Mesothelial cell of epicardium (in vitro differentiated cells): ENCODE results near the gene ACKR1. TPM values are rescaled to one million over a fixed set of nuclear protein-coding genes. Genes with fewer than 3 reads are reported as not detected.

Experiments
- DNase-seq, 2 experiments: peaks; one replicate each; pipeline ENCODE4 v3.0.0; 2021; ENCODE audit warnings: low spot score in 2 of 2; ENCODE audit not compliant: unreplicated experiment in 2 of 2
- H3K27ac Mint-ChIP-seq: 2 replicates; pipeline ENCODE4 v1.8.0; 2021; ENCODE audit warnings: mixed read lengths
- H3K27me3 Mint-ChIP-seq: 2 replicates; pipeline ENCODE4 v1.8.0; 2021; ENCODE audit warnings: low read depth, mixed read lengths
- H3K36me3 Mint-ChIP-seq: 2 replicates; pipeline ENCODE4 v1.8.0; 2021; ENCODE audit warnings: mixed read lengths
- H3K4me1 Mint-ChIP-seq: 2 replicates; pipeline ENCODE4 v1.8.0; 2021; ENCODE audit warnings: mixed read lengths
- H3K4me3 Mint-ChIP-seq: 2 replicates; pipeline ENCODE4 v1.8.0; 2021; ENCODE audit warnings: mild to moderate bottlenecking, moderate library complexity, mixed read lengths
- H3K9me3 Mint-ChIP-seq: 2 replicates; pipeline ENCODE4 v1.8.0; 2021; ENCODE audit warnings: mixed read lengths
- CTCF ChIP-seq: fragments of 200-600 bp; sonication (generic); IDR thresholded peaks from one replicate; pipeline ENCODE4 v1.5.0; 2021; ENCODE audit warnings: antibody characterized with exemption; ENCODE audit not compliant: unreplicated experiment
- total RNA-seq: library from RNA; stranded (reverse); gene quantifications from 3 replicates; pipeline ENCODE4 v1.2.1, GENCODE V29; 2021

Gene ACKR1
- total RNA-seq, 1 donor from 2014 or later, result 0.38 TPM

DNA sequence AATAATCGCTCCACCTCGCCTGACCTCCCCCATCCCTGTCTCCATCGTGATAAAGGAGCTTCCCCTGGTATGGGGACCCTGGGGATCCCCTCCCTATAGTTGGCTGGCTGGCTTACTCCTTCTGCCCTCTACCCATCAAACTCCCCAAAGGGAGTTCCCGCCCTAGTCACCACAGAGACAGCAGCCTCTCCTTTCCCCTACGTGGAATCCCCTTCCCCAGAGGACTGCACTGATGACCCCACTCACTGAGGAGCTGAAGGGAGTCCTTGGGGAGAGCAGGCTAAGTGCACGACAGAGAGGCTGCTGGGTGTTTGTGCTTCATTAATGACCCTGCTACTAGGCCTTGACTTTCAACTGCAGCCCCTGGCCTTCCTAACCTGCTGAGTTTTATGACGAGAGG lies 31.4 kb upstream of the ACKR1 start:
- Mint-ChIP-seq H3K27me3 (peaks cover 71% of the 10 kb centered on the region), H3K36me3 (no peaks in the 10 kb centered on the region), H3K4me3 (no peak overlapping the region), H3K27ac (no peak overlapping the region), H3K4me1 (peaks cover 10% of the 10 kb centered on the region), H3K9me3 (no peaks in the 10 kb centered on the region)
- TF ChIP-seq CTCF, result no peak
- DNase-seq, result no peak

GRCh38 chr1:159175571-159175970 lies 29.1 kb upstream of the ACKR1 start:
- Mint-ChIP-seq H3K9me3 (no peaks in the 10 kb centered on the region), H3K27ac (no peak overlapping the region), H3K4me3 (no peak overlapping the region), H3K27me3 (peaks cover 60% of the 10 kb centered on the region), H3K4me1 (peaks cover 10% of the 10 kb centered on the region), H3K36me3 (no peaks in the 10 kb centered on the region)
- no peak for DNase-seq
- TF ChIP-seq CTCF, result no peak

DNA sequence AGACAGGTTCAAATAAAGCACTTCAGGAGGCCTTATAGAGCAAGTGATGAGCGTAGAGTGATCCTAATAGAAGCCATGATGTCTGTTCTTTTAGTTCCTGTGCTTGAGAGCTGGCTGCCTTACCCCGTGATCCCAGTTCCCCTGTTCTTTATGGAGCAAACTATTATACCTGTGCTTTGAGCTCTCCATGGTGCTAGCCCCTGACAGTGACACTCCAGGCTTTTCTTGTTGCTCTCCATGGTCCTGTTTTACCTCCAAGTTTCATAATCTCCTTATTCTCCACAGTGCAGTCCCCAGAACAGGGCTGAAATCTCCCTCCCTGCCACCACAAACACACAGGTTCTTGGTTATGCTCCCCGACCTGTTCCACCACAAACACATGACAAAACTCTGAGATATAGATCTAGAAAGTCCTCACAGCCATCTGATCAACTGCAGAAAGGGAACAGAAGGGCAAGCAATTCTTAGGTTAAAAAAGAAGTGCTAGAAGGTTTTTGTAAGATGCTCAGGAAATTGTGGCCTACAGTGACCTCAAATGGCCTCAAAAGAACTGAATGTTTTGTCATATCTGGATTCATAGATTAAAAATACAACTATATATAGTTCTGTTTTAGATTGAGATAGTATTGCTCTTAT lies 27.3 kb upstream of the ACKR1 start:
- H3K4me3 Mint-ChIP-seq, result no peak overlapping the region
- H3K27ac Mint-ChIP-seq, result no peak overlapping the region
- peak; percentile 58 to 78 for DNase-seq
- peaks cover 60% of the 10 kb centered on the region for H3K27me3 Mint-ChIP-seq
- H3K9me3 Mint-ChIP-seq, result no peaks in the 10 kb centered on the region
- no peak for TF ChIP-seq CTCF
- no peaks in the 10 kb centered on the region for H3K4me1 Mint-ChIP-seq
- H3K36me3 Mint-ChIP-seq, result no peaks in the 10 kb centered on the region

DNA sequence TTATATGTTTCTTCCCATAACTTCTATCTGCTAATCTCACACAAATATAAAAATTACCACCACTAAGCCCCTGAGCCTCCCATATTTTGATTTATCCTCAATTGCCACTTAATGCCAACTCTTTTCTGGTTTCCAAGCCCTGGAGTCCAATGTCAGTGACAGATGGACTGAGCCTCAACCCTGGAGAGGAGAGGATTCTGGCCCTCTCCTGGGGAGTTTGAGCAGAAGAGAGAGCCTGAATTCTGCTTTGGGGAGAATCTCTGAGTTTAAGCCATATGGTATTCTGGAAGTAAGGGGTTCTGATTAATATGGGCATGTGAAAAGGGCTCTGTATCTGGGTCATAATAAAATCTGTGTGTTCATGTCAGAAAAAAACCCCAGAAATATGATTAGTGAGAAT lies 24.8 kb upstream of the ACKR1 start:
- Mint-ChIP-seq H3K36me3 (no peaks in the 10 kb centered on the region), H3K27me3 (peaks cover 46% of the 10 kb centered on the region), H3K4me3 (no peak overlapping the region), H3K27ac (no peak overlapping the region), H3K9me3 (no peaks in the 10 kb centered on the region), H3K4me1 (no peaks in the 10 kb centered on the region)
- DNase-seq, result no peak
- no peak for TF ChIP-seq CTCF

- Mint-ChIP-seq H3K9me3 (no peaks in the 10 kb centered on the region), H3K4me3 (no peak overlapping the region), H3K4me1 (no peaks in the 10 kb centered on the region), H3K27ac (no peak overlapping the region), H3K36me3 (no peaks in the 10 kb centered on the region), H3K27me3 (peaks cover 44% of the 10 kb centered on the region)
- DNase-seq, result no peak
- no peak for TF ChIP-seq CTCF
Measured at GRCh38 chr1:159180516-159180915, 24.2 kb upstream of the ACKR1 start.
